IMR-90 (cell line): ENCODE results near the gene HS6ST3. TPM values are rescaled to one million over a fixed set of nuclear protein-coding genes. Genes with fewer than 3 reads are reported as not detected.

Experiments used
- microRNA-seq, 2 experiments: library from miRNA; stranded (forward) in 1 of 2; unstranded in 1 of 2; fragments of 10-50 nt in 1 of 2; fragments of <30 nt in 1 of 2; gene quantifications in 1 of 2; microRNA quantifications in 1 of 2; one replicate each; pipeline versions ENCODE3 to v1.1.0; 2013 to 2020; ENCODE audit not compliant: insufficient read depth in 1 of 2, insufficient read length in 1 of 2, unreplicated experiment in 1 of 2
- polyA plus RNA-seq, 3 experiments: library from polyadenylated mRNA; depleted of rRNA; stranded (reverse); fragments of >200 nt; gene quantifications; 2 replicates each; pipeline ENCODE4 v1.2.3, GENCODE V29; 2012; ENCODE audit warnings: low replicate concordance in 1 of 3
- total RNA-seq: library from RNA; depleted of rRNA; stranded (reverse); fragments of >200 nt; gene quantifications from 2 replicates; pipeline ENCODE4 v1.2.3, GENCODE V29; 2012; rRNA removed

Gene HS6ST3
- total and polyA plus RNA-seq, 2 of the 4 experiments (the other 2 are of a cell fraction): not detected

Small RNA genes within 50 kb of the gene (microRNA-seq; reads per million reads assigned to microRNA genes)
- gene MIR4501 (ENCODE audit: unreplicated experiment): not detected

Other genes with a start within 250 kb of the HS6ST3 start
- gene UGGT2, start 36.7 kb upstream of the HS6ST3 start, total RNA-seq: 40.1 and 63.9 TPM in 2 replicates
- 19.6 and 21.4 TPM in 2 replicates for gene UGGT2, start 36.7 kb upstream of the HS6ST3 start, polyA plus RNA-seq (2012; rRNA removed)